ENCODE results near the gene GOLGA8A.

- TF ChIP-seq, protein P1, sequence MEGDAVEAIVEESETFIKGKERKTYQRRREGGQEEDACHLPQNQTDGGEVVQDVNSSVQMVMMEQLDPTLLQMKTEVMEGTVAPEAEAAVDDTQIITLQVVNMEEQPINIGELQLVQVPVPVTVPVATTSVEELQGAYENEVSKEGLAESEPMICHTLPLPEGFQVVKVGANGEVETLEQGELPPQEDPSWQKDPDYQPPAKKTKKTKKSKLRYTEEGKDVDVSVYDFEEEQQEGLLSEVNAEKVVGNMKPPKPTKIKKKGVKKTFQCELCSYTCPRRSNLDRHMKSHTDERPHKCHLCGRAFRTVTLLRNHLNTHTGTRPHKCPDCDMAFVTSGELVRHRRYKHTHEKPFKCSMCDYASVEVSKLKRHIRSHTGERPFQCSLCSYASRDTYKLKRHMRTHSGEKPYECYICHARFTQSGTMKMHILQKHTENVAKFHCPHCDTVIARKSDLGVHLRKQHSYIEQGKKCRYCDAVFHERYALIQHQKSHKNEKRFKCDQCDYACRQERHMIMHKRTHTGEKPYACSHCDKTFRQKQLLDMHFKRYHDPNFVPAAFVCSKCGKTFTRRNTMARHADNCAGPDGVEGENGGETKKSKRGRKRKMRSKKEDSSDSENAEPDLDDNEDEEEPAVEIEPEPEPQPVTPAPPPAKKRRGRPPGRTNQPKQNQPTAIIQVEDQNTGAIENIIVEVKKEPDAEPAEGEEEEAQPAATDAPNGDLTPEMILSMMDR (IDR thresholded peaks at IDR 0.05; ENCODE audit: insufficient read depth, low read length): no peak
- no peak for TF ChIP-seq POLR2AphosphoS5 (IDR thresholded peaks at IDR 0.05; ENCODE audit: low read depth)
- no peak for TF ChIP-seq GABPA (IDR thresholded peaks at IDR 0.05; ENCODE audit: low read depth)
- TF ChIP-seq, protein P2, sequence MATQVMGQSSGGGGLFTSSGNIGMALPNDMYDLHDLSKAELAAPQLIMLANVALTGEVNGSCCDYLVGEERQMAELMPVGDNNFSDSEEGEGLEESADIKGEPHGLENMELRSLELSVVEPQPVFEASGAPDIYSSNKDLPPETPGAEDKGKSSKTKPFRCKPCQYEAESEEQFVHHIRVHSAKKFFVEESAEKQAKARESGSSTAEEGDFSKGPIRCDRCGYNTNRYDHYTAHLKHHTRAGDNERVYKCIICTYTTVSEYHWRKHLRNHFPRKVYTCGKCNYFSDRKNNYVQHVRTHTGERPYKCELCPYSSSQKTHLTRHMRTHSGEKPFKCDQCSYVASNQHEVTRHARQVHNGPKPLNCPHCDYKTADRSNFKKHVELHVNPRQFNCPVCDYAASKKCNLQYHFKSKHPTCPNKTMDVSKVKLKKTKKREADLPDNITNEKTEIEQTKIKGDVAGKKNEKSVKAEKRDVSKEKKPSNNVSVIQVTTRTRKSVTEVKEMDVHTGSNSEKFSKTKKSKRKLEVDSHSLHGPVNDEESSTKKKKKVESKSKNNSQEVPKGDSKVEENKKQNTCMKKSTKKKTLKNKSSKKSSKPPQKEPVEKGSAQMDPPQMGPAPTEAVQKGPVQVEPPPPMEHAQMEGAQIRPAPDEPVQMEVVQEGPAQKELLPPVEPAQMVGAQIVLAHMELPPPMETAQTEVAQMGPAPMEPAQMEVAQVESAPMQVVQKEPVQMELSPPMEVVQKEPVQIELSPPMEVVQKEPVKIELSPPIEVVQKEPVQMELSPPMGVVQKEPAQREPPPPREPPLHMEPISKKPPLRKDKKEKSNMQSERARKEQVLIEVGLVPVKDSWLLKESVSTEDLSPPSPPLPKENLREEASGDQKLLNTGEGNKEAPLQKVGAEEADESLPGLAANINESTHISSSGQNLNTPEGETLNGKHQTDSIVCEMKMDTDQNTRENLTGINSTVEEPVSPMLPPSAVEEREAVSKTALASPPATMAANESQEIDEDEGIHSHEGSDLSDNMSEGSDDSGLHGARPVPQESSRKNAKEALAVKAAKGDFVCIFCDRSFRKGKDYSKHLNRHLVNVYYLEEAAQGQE (IDR thresholded peaks at IDR 0.05; ENCODE audit: insufficient replicate concordance, low read depth): no peak
These were observed 46.0 kb upstream of the GOLGA8A start for GRCh38 chr15:34483644-34484043.
